OCI-LY7 (cell line): ENCODE measurements around the gene TRDN. TPM values are rescaled to one million over a fixed set of nuclear protein-coding genes. Genes with fewer than 3 reads are reported as not detected.

Experiments used
- BruUV-seq: library from RNA; stranded (reverse); fragments of 400-500 nt; replicated peaks from 2 replicates; lab custom pipeline; 2021; lab: Mats Ljungman, UMichigan
- CTCF ChIA-PET: fragments of 300-600 bp; sonication (Branson Sonifier 250); formaldehyde crosslinking; loops from one replicate; lab custom pipeline; 2022; ENCODE audit warnings: antibody characterized with exemption; ENCODE audit not compliant: unreplicated experiment; lab: Charles Lee
- POLR2A ChIA-PET: fragments of 300-600 bp; sonication (Branson Sonifier 250); formaldehyde crosslinking; loops from one replicate; lab custom pipeline; 2022; ENCODE audit warnings: antibody characterized with exemption; lab: Charles Lee
- DNase-seq: peaks from one replicate; pipeline ENCODE4 v3.0.0-alpha.2; 2015; ENCODE audit warnings: low spot score
- H2AFZ ChIP-seq: fragments of 200-600 bp; sonication (generic), shearing (Covaris generic); 2 replicates; pipeline ENCODE4 v1.6.1; 2014; ENCODE audit warnings: mild to moderate bottlenecking, antibody characterized with exemption, low read length, moderate library complexity
- H3K27ac ChIP-seq: fragments of 200-600 bp; sonication (generic); 2 replicates; pipeline ENCODE4 v1.5.1; 2014; ENCODE audit warnings: mixed run types, low read depth, mild to moderate bottlenecking, moderate library complexity, low read length, inconsistent platforms; ENCODE audit not compliant: poor library complexity, severe bottlenecking
- H3K36me3 ChIP-seq: fragments of 200-600 bp; sonication (generic); 2 replicates; pipeline ENCODE4 v1.6.1; 2014; ENCODE audit warnings: mild to moderate bottlenecking, antibody characterized with exemption, low read length, moderate library complexity, mixed read lengths; ENCODE audit not compliant: insufficient read depth
- H3K4me1 ChIP-seq: fragments of 200-600 bp; sonication (generic); 2 replicates; pipeline ENCODE4 v1.5.1; 2014; ENCODE audit warnings: mild to moderate bottlenecking, low read length; ENCODE audit not compliant: insufficient read depth, poor library complexity, severe bottlenecking
- H3K4me2 ChIP-seq: fragments of 200-600 bp; sonication (generic); 2 replicates; pipeline ENCODE4 v1.6.1; 2014; ENCODE audit warnings: mild to moderate bottlenecking, low read length
- H3K4me3 ChIP-seq: fragments of 200-600 bp; sonication (generic); 2 replicates; pipeline ENCODE4 v1.5.1; 2014; ENCODE audit warnings: mild to moderate bottlenecking, low read depth, low read length; ENCODE audit not compliant: poor library complexity, severe bottlenecking
- H3K79me2 ChIP-seq: fragments of 200-600 bp; sonication (generic); 2 replicates; pipeline ENCODE4 v1.6.1; 2016; ENCODE audit warnings: low read depth, mild to moderate bottlenecking, low read length, moderate library complexity, mixed read lengths; ENCODE audit not compliant: insufficient read depth
- H3K9me2 ChIP-seq: fragments of 200-600 bp; sonication (generic); 2 replicates; pipeline ENCODE4 v1.6.1; 2016; ENCODE audit warnings: mild to moderate bottlenecking, low read length, mixed read lengths; ENCODE audit not compliant: insufficient read depth
- H3K9me3 ChIP-seq: fragments of 200-600 bp; sonication (generic); 2 replicates; pipeline ENCODE4 v1.6.1; 2014; ENCODE audit warnings: mild to moderate bottlenecking, mixed run types, low read length, mixed read lengths
- H4K20me1 ChIP-seq: fragments of 200-600 bp; sonication (generic); 2 replicates; pipeline ENCODE4 v1.6.1; 2014; ENCODE audit warnings: mild to moderate bottlenecking, antibody characterized with exemption, low read length, moderate library complexity, mixed read lengths; ENCODE audit not compliant: insufficient read depth
- CTCF ChIP-seq: fragments of 200-600 bp; sonication (generic); conservative IDR thresholded peaks from 2 replicates; pipeline ENCODE4 v1.5.1; 2014; ENCODE audit warnings: mild to moderate bottlenecking, antibody characterized with exemption, low read length, moderate library complexity, mixed read lengths
- EZH2phosphoT487 ChIP-seq: fragments of 200-600 bp; sonication (generic); IDR thresholded peaks from 2 replicates; pipeline ENCODE4 v1.6.1; 2018; ENCODE audit warnings: low read depth, borderline replicate concordance, mild to moderate bottlenecking, mixed run types, antibody characterized with exemption, low read length, moderate library complexity, mixed read lengths
- intact Hi-C: fragments of 100-400 bp; cut with micrococcal nuclease; formaldehyde crosslinking; loops from one replicate; pipeline ENCODE4 v1.10.0; 2022; ENCODE audit not compliant: unreplicated experiment
- total RNA-seq, 2 experiments: library from RNA; depleted of rRNA in 1 of 2; stranded (reverse); fragments of >200 nt in 1 of 2; shearing (Covaris generic) in 1 of 2; gene quantifications; 2 replicates each; pipeline ENCODE4 v1.2.3, GENCODE V29; 2014 to 2022

The TRDN gene
- total RNA-seq, 2 experiments from 2014 or later: not detected

- Histone ChIP-seq H3K36me3 (no peaks in the 10 kb centered on the region), H3K27ac (no peak overlapping the region), H4K20me1 (no peaks in the 10 kb centered on the region), H3K4me1 (no peaks in the 10 kb centered on the region), H3K4me2 (no peak overlapping the region), H3K4me3 (no peak overlapping the region), H3K79me2 (no peaks in the 10 kb centered on the region), H2AFZ (no peak overlapping the region), H3K9me3 (no peaks in the 10 kb centered on the region), H3K9me2 (no peaks in the 10 kb centered on the region)
- TF ChIP-seq CTCF (no peak), EZH2phosphoT487 (no peak)
- BruUV-seq: no TSS peak
- CTCF ChIA-PET: no interaction called here
- POLR2A ChIA-PET: no interaction called here
- intact Hi-C loops: no loop called here
- no peak for DNase-seq
Observed at GRCh38 chr6:123604067-123604466, 32.7 kb downstream of the TRDN start.

GRCh38 chr6:123598011-123598410 lies 38.7 kb downstream of the TRDN start:
- ChIA-PET CTCF (no interaction called here), POLR2A (no interaction called here)
- TF ChIP-seq EZH2phosphoT487: no peak
- TF ChIP-seq CTCF: no peak
- no TSS peak for BruUV-seq
- Histone ChIP-seq H3K9me3 (no peaks in the 10 kb centered on the region), H3K4me3 (no peak overlapping the region), H3K79me2 (no peaks in the 10 kb centered on the region), H3K36me3 (no peaks in the 10 kb centered on the region), H3K4me1 (no peaks in the 10 kb centered on the region), H4K20me1 (no peaks in the 10 kb centered on the region), H2AFZ (no peak overlapping the region), H3K4me2 (no peak overlapping the region), H3K9me2 (no peaks in the 10 kb centered on the region), H3K27ac (no peak overlapping the region)
- intact Hi-C loops: no loop called here
- DNase-seq: no peak

- Histone ChIP-seq H3K9me2 (no peaks in the 10 kb centered on the region), H3K4me2 (no peak overlapping the region), H3K27ac (no peak overlapping the region), H3K4me3 (no peak overlapping the region), H2AFZ (no peak overlapping the region), H3K4me1 (no peaks in the 10 kb centered on the region), H3K9me3 (no peaks in the 10 kb centered on the region), H3K36me3 (no peaks in the 10 kb centered on the region), H4K20me1 (no peaks in the 10 kb centered on the region), H3K79me2 (no peaks in the 10 kb centered on the region)
- intact Hi-C loops: no loop called here
- TF ChIP-seq CTCF (no peak), EZH2phosphoT487 (no peak)
- DNase-seq: no peak
- ChIA-PET CTCF (no interaction called here), POLR2A (no interaction called here)
- BruUV-seq: no TSS peak
Observed at GRCh38 chr6:123594776-123595175, 42.0 kb downstream of the TRDN start.
